HEK293 (cell line): ENCODE data around the gene CNOT9.

Experiments used
- CTCF ChIP-seq: fragments of 450-650 bp; formaldehyde crosslinking; IDR thresholded peaks from 2 replicates; pipeline ENCODE4 v1.5.1; 2016; ENCODE audit warnings: missing biosample characterization, missing genetic modification characterization
- ZBTB7A ChIP-seq: fragments of 450-650 bp; formaldehyde crosslinking; IDR thresholded peaks from 2 replicates; pipeline ENCODE4 v1.5.1; 2016; ENCODE audit warnings: low read depth, missing biosample characterization, missing genetic modification characterization
- ZNF223 ChIP-seq: fragments of 450-650 bp; formaldehyde crosslinking; IDR thresholded peaks from 2 replicates; pipeline ENCODE4 v1.5.1; 2016; ENCODE audit warnings: missing biosample characterization, missing genetic modification characterization
- ZNF449 ChIP-seq: fragments of 450-650 bp; formaldehyde crosslinking; IDR thresholded peaks from 2 replicates; pipeline ENCODE4 v1.5.1; 2017; ENCODE audit warnings: missing biosample characterization, mild to moderate bottlenecking, missing genetic modification characterization, moderate library complexity
- ZSCAN5A ChIP-seq: fragments of 450-650 bp; formaldehyde crosslinking; IDR thresholded peaks from 2 replicates; pipeline ENCODE4 v1.5.1; 2016; ENCODE audit warnings: missing biosample characterization, missing genetic modification characterization

GRCh38 chr2:218621007-218621406 lies 52.4 kb downstream of the CNOT9 start:
- TF ChIP-seq ZBTB7A (tag by site-specific recombination), result no peak
- no peak for TF ChIP-seq CTCF (tag by site-specific recombination)
- TF ChIP-seq ZNF449 (tag by site-specific recombination), result no peak
- TF ChIP-seq ZNF223 (tag by site-specific recombination), result no peak
- TF ChIP-seq ZSCAN5A (tag by site-specific recombination), result no peak
